IPS-11a (cell line): ENCODE data around the gene TUBGCP3.

Source experiments
- H3K4me3 ChIP-seq: one replicate; pipeline ENCODE4 v1.5.1; 2013; ENCODE audit warnings: low read depth, low read length, control low read depth

TUBGCP3 gene

DNA sequence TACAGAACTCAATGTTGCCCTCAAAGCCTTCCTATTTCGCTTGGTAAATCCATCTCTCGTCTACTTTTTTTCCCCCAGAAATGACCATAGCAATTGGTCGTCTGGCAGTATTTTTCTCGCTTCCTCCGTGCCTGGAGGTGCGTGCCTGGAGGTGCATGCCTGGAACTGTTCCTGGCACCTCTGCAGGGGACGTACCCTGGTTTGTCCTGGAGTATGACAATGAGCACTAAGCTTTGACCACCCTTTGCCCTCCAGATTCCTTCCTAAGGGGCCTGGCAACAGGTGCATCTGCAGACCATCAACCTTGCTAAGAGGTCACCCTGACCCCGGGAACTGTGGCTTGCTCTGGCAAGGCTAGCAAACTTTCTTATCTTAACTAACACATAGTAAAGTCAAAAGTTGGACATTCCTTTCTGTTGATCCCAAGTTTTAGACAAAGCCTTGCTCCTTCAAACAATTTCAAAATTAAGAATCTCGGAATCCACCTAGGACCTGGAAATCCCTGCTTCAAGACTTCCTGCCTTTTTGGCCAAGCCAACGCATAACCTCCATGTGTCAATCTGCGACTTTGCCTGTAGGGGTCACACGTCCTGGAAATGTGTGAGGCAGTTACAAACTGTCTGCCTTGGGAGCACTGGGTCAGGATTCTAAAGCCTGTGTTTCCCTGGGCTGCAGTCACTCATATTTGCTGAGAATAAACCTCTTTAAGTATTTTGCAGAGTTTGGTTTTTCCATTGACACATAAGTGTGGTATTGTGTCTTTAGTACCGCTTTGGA lies 28.8 kb upstream of the TUBGCP3 start:
- no peak overlapping the region for H3K4me3 ChIP-seq

DNA sequence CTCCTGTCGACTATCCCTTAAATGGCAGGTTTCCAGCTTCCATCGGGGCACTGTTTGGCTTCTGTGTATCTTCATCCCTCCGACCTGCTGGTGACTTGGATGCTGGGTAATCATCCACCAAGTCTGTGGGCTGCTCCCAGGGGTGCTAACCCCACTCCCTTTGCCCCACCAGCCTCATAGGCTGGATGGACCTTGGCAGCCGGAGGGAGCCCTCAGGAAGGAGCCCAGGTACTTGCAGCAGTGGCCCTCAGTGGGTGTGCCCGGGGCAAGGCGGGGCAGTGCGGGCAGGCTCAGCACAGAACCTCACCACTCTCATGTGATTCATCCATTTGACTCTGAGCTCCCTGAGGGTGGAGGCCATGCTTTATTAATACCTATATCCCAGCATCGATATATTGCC lies 27.4 kb upstream of the TUBGCP3 start:
- H3K4me3 ChIP-seq: no peak overlapping the region

DNA sequence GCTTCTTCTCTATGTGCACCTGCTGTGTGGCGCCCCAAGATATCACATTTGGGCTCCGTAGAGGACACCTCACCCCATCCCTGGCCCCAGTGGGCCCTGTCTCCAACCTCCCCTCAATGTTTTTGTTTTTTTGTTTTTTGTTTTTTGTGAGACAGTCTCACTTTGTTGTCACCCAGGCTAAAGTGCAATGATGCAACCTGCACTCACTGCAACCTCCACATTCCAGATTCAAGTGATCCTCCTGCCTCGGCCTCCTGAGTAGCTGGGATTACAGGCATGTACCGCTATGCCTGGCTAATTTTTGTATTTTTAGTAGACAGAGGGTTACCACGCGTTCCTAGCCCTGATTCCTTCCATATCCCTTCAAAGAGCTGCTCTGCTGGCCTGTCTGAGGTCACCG lies 26.9 kb upstream of the TUBGCP3 start:
- no peak overlapping the region for H3K4me3 ChIP-seq

DNA sequence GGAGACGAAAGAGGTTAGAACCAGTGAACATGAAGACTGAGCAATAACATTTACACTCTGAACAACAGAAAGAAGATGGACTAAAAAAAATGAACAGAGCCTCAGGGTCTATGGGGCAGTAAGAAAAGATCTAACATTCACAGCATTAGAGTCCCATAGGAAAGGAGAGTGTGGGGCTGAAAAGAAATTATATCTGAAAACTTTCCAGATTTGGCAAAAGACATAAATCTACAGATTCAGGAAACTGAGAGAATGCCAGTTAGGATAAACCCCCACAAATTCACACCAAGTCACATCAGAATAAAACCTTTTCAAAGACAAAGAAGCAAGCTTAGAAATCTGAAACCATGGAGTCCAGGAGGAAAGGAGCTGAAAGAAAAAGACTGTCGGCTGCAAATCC lies 20.3 kb upstream of the TUBGCP3 start:
- no peak overlapping the region for H3K4me3 ChIP-seq

DNA sequence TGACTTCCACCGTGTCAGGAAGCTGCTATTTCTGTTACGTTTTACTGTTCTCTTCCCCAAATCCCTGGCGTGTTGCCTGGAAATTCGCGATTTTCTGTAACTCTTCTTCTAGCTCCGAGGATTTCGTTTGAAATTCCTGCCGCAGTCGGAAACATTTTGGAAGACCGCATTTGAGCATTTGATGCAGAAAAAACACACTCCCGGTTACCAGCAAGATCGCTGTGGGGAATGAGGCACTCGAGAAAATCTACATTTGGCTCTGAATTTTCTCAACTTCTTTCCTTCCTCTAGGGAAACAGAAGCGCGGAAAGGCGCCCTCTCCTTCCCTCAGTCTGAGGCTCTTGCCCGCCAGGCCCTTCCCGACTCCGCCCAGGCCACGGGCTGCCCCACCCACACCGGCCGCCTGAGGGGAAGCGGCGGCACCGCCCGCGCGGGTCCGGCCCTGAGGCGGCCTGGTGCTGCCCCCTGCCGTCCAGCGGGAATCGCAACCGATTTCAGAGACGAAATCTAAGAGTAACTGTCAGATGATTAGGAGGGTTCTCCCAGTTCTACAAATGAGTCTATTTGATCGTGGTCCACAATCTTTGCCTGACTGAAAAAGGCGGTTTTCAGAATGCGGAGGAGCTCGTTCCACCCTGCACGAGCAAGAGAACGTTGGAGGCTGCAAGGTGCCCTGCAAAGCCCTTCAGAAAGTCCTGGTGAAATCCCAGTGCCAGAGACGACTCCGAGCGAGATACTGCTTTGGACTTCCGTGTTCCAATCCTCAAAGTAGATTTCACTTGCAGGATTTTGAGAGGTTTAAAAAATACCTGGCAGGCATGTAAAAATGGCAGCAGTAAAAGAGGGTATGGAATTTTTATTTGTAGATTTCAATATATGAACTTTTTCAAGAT lies 18.4 kb upstream of the TUBGCP3 start:
- H3K4me3 ChIP-seq: peak overlapping the region; percentile 55

DNA sequence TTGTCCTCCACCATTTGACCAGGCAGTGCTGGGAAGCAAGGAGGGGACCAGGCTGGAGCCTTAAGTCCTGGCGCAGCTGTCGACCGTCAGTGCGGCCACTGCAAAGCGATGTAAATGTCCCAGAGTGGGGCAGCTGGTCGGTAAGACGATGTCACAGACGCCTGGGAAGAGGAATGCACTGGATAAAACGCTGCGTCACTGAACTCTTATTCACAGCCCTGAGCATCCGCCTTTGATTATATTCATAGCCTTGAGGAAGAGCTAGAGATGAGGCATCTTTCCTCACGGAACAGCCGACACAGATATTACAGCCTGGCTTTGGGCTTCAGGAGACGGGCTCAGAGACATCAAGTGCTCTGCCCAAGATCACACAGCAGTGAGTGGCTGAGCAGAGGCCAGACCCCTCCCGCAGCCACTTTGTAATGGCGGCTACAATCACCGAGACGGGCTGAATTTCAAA lies 17.6 kb upstream of the TUBGCP3 start:
- peak overlapping the region; percentile 55 for H3K4me3 ChIP-seq

DNA sequence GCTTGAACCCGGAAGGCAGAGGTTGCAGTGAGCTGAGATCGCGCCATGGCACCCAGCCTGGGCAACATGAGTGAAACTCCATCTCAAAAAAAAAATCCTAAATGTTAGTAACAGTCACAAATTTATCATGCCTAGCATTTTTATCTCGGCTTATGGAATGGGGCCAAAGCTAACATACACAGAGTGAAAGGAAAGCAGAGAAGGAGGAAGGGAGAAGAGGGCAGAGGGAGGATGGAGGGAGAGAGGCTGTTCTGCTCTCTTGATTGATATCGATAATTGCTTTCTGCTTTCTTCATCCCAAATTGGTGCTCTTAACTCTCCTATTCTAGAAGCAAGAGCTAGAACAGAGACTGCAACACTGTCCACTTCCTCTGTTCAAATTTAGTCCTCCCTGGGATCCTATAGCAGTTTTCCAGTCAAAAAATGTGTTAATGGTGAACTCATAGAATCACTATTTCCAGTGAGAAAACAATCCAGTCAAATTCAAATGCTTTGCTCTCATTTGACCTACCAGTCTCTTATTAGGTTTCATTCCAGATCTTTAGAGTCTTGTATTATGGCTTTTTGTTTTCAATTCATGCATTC lies 15.8 kb upstream of the TUBGCP3 start:
- no peak overlapping the region for H3K4me3 ChIP-seq

DNA sequence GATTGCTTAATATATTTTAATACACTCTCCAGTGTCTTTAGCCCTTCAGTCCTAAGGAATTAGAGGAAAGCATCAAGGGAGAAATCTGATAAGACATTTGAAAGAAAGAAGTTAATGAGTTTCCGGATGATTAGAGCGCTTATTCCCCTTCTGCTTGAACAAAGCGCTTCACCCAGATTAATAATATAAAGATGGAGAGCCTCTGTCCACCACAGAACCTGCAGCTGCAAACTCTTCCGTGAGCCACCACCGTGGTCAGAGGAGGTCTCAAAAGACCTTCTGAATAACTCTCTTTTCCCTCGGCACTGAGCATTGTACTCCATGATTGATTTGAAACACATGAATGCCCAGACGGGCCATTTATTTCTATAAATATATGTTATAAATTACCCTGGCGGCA lies 14.2 kb upstream of the TUBGCP3 start:
- no peak overlapping the region for H3K4me3 ChIP-seq

DNA sequence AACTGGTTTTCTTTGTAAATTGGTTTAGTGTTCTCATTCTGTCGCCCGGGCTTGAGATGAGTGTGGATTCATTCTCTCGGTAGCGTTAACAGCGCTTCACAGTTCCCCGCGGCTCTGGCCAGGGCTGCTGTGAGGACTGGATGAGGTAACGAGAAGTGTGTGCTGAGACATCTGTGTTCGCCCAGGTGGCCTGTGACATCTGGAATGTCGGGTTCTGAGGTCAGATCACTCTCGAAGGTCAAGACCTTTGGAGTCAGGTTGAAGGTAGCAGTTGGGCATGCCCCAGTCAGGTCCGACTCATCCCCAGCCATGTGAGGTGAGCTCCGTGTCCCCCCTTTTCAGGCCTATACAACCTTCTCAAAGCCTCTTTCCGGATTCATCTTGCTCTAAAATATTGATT lies 13.4 kb upstream of the TUBGCP3 start:
- no peak overlapping the region for H3K4me3 ChIP-seq

DNA sequence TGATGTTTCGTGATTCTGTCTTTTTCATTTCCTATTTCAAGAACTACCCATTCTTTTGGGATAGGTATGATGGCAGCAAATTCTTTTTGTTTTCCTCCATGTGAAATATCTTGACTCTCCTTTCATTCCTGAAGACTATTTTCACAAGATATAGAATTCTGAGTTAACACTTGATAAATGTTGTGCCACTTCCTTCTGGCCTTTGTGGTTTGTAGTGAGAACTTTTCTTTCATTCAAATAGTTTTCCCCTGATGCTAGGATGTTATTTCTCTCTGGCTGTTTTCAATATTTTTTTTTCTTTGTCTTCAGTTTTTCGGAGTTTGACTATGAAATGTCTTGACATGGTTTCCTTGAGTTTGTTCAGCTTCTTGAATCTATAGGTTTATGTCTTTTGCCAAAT lies 8.3 kb upstream of the TUBGCP3 start:
- no peak overlapping the region for H3K4me3 ChIP-seq

DNA sequence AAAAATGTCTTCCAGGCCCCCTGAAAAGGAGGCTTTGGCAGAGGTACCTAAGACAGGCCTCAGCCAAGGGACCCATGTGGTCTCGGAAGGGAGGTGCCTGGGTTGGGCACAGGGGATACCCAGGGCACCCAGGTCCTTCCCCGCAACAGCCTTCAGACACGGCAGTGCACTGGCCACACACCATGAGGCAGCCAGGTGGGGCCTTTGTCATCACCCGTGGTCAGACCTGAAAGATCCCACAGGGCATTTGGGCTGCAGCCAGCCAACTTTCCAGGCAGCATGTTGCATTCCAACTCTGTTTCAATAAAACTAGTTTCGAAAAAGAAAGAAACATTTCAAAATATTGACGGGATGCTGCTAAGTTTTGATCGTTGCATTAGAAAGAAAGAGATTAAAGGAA lies 4.7 kb upstream of the TUBGCP3 start:
- no peak overlapping the region for H3K4me3 ChIP-seq

DNA sequence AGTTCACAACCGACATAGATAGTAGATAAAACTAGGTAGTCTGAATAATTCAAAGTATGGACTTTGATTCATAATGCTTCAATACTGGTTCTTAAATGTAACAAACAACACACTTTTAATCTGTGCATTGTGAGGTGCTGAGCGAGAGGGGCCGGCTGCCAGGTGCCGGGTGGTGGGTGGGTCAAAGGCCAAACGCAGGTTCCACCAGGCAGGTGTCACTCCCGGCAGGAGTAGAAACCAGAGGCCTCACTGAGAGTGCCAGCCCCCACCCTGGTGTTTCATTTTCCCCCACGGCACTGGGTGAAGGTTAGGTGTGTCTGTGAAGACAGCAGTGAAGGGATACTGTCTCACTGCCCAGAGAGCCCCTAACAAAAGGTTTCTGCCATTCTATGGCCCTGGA lies 4.2 kb upstream of the TUBGCP3 start:
- H3K4me3 ChIP-seq: no peak overlapping the region

DNA sequence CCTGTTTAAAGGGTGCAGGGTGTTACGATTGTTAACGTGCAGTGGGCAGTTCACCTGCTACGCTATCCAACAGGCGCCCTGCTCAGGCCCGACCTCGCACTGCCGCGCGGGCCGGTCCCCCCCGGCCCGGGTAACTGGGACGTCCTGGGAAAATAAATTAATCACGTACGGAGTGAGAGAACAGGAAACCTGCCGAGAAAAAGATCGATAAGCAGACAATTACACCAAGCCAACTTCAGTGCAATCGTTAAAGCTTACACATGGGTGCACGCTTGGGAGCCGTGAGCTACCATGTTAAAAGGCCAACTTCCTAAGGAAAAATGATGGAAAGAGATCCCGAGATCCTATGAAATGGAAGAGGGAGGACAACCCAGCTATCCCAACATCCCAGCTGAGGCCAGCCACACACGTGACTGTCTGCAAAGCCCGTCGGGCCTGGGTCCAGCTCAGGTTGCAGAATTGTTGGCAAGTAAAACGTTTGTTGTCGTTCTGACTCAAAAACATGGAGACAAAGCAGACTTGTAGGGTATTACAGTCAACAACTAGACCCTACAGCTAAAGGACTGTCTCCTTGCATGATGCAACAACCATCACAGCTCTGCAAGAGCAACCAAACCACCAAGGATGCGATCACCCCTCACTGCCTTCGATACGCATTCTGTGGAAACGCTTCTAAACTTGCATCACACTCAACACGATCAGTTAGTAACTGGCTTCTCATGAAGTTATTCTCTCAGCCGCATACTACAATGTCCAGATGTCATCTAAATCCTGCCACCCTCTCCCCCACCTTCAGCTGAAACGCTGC lies 741 bp upstream of the TUBGCP3 start:
- H3K4me3 ChIP-seq: peak overlapping the region; percentile 85

DNA sequence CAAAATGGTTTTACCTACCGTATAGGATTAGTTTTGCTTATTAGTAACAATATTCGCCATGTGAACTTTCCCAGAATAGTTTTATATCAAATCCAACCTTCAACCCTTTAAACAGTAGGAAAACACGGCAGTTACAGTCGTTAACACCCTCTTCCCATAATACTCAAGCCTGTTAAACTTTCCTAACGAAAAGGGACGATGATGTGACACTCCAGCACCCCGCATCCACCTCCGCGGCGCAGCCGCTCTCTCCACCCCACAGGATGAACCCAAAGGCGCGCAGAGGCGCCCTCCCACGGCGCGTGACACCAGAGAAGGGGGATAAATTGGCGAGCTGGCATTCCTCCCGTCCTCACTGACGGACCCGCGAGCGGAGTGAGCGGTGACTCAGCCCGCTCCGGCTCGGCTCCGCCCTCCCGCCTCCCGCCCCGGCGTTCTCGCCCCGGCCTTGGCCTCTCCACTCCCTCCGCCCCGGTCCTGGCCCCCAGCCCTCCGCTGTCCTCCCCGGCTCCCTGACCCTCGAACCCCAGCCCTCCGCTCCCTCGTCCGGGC lies 665 bp downstream of the TUBGCP3 start:
- H3K4me3 ChIP-seq: peak overlapping the region; percentile 85

DNA sequence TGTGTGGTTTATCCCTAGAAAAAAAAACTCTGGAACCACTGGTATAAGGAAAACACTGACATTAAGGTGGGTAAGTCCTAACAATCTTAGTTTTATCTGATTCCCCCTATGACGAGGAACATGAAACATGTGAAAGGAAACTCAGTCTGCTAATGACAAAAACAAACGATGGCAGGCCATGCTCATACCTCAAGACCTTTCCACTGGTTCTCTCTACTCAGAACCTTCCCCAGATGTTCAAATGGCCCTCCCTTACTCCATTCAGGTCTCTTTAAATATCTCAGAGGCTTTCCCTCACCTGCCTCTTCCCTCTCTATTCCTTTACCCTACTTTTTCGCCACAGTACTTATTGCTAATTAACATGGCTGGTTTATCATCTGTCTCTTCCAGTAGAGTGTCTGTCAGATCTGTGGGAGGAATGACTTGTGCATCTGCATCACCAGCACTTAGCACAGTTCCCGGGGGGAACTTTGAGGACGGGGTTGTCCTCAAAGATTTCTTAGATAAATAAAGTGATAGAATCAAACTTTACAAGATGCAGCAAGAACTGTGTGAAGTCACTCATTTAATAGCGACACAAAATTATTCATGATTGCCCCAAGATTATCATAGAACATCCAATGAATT lies 1.5 kb downstream of the TUBGCP3 start:
- H3K4me3 ChIP-seq: peak overlapping the region; percentile 85

DNA sequence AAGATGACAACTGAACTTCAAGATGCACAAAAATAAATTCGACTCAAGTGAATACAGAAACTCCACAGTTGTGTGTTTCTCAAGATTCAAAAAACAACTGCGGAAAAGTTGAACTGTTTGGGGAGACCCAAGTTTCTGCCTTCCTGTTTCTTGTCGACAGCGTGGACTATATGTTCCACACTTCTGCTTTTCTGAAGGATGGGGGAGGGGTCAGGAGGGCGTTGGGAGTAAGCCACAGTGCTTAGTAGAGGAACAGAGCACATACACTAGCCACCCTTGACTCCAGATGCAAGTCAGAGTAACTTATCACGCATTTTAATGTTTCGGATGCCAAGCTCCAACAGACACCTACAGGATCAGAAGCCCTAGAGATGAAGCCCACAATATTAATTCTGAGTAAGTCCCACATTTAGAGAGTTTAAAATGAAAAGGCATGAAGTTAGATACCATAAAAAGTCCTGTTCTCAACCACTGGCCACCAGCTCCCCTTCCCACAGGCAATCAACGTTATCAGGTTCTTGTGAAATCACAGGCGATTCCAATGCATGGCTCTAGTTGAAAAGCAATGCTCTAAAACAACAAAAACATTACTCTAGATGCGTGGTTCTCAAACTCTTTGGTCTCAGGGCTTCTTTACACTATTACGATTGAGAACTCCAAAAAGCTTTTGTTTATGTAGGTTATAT lies 4.2 kb downstream of the TUBGCP3 start:
- H3K4me3 ChIP-seq: no peak overlapping the region

DNA sequence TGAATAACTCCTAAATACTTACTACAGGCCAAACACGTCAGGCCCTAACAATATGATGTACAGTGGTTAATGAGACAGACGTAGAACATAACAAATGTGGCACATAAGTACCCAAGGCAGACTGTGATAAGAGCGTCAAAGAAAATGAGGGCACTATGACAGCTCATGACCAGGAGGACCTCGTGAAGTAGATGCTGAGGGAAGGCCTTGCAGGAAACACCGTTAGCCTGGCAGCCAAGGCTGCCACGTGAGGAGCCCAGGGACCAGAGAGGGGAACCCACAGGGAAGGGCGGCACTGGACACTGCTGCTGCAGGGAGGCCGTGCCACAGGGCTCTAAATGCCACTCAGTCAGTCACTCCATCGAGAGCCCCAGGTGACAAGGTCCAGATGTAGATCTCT lies 5.7 kb downstream of the TUBGCP3 start:
- H3K4me3 ChIP-seq: no peak overlapping the region

DNA sequence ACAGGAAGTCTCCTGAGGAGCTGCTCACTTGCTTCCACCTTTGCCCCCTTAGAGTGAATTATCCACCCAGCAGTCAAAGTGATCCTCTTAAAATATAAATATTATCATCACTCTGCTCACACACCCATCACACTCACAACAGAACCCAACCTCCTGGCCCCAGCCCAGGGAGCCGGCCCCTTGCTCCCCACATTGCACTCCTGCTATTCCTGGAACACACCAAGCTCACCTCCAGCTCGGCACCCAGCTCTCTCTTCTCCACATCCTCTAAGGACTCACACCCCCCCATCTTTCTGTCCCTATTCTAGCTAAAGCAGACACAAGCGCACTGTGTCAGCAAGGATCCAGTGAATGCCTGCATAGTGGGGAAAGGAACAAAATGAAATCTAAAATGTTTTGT lies 7.0 kb downstream of the TUBGCP3 start:
- no peak overlapping the region for H3K4me3 ChIP-seq

DNA sequence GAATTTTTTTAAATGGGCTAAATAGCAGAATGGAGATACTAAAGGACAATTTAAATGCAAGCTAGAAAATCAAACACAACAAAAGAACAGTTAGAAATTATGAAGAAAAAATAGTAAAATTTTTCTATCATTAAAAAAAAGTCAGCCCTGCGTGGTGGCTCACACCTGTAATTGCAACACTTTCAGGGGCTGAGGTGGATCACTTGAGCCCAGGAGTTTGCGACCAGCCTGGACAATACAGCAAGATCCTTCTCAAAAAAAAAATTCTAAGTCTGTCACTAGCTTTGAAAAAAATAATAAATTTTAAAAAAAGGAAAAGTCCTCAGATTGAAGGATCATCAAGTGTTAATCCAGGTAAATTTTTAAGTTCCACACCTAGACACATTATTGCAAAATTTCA lies 7.7 kb downstream of the TUBGCP3 start:
- no peak overlapping the region for H3K4me3 ChIP-seq
